Fibroblast of villous mesenchyme (primary cell): Measurements from ENCODE around the gene KIAA1958. TPM values are rescaled to one million over a fixed set of nuclear protein-coding genes. Genes with fewer than 3 reads are reported as not detected.

Experiments used
- DNase-seq: peaks from one replicate; pipeline ENCODE4 v3.0.0-alpha.2; 2010; ENCODE audit warnings: low read depth
- H3K4me3 ChIP-seq: 2 replicates; pipeline ENCODE4 v1.5.1; 2011; ENCODE audit warnings: low read depth, mild to moderate bottlenecking, low read length
- CTCF ChIP-seq: IDR thresholded peaks from 2 replicates; pipeline ENCODE4 v1.5.1; 2012; ENCODE audit warnings: low read depth, mild to moderate bottlenecking, low read length; ENCODE audit not compliant: insufficient read depth
- total RNA-seq: library from RNA; depleted of rRNA; stranded (reverse); fragments of >200 nt; gene quantifications from 2 replicates; pipeline ENCODE4 v1.2.3, GENCODE V29; 2012

The KIAA1958 gene
- total RNA-seq, 1 donor, result 1.7 TPM

- DNase-seq, result peak; percentile 38
- TF ChIP-seq CTCF, result no peak
- H3K4me3 ChIP-seq, result peak overlapping the region; percentile 76
These were observed 576 bp downstream of the KIAA1958 start for GRCh38 chr9:112487008-112487798.

GRCh38 chr9:112487799-112488340, 1.2 kb downstream of the KIAA1958 start:
- no peak for TF ChIP-seq CTCF
- DNase-seq, result peak; percentile 18
- H3K4me3 ChIP-seq, result peak overlapping the region; percentile 76

- no peak overlapping the region for H3K4me3 ChIP-seq
- no peak for TF ChIP-seq CTCF
- no peak for DNase-seq
These were observed 2.5 kb downstream of the KIAA1958 start for GRCh38 chr9:112489039-112489546.

GRCh38 chr9:112489876-112490666, 3.4 kb downstream of the KIAA1958 start:
- TF ChIP-seq CTCF, result no peak
- no peak overlapping the region for H3K4me3 ChIP-seq
- no peak for DNase-seq

GRCh38 chr9:112493393-112494137, 6.9 kb downstream of the KIAA1958 start:
- peak; percentile 47 for DNase-seq
- H3K4me3 ChIP-seq, result no peak overlapping the region
- TF ChIP-seq CTCF, result no peak

DNA sequence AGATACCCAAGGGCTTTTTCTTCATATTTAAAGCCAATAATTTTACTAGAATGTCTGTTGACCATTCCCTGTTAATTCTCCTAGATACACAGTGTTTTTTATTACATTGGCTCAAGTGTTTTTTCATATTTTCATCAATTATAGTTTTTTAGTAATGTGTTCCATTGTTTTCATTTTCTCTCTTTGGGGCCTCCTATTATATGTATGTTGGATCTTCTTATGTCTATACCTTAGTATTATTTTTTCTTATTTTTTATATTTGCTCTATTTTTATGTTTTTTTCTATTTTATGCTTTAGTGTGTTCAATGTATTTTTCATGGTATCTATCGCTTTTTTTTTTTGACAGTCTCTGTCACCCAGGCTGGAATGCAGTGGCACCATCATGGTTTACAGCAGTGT, 7.5 kb downstream of the KIAA1958 start:
- H3K4me3 ChIP-seq, result no peak overlapping the region
- no peak for TF ChIP-seq CTCF
- no peak for DNase-seq
